Measurements from ENCODE around the gene ACKR4.

ACKR4 gene

DNA sequence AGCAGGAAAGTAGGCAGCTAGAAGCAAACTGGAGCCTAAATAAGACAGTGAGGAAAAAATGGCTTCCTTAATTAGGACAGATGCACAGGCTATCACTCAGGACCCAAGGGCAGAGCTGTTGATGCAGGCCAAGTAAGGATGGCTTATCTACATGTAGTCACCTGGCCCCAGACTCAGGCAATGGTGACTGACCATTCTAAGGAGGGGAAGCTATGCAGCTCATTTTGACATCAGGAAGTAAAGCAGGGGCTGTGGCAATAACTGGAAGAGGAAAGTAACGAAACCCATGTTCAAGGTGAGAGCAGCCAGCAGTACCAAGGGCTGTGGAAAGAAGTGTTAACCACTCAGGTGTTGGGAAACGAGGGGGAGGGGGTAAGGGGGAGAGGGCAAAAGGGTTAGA lies 46.3 kb downstream of the ACKR4 start:
- DNase-seq, result no peak

- no peak for DNase-seq
These were observed 48.0 kb downstream of the ACKR4 start for GRCh38 chr3:132645058-132645457.

- DNase-seq, result no peak
These were observed 53.1 kb downstream of the ACKR4 start for GRCh38 chr3:132650153-132650552.

Measured in DMS 273 treated with DMSO at 0.1 percent for 48 hours (cell line).